Measurements from ENCODE around the gene SMG6.

SMG6 gene

DNA sequence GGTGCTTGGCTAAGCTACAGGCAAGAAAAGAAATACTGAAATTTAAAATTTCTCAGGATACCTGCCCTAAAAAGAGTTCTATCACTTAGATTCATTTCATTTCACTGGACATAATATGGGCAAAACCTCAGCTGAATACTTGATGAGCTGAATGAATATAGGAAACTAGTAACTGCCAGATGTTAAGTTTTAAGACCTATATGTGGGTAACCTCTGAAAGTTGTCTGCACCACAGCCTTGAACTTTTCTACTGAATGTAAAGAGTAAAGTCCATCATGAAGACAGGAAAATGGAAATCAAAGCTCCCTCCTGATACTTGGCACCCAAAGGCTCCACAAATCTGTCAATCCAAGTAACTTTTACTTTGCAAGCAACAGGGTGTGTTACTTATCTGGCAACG is 197.9 kb downstream of the SMG6 start:
- no peaks in the 10 kb centered on the region for H3K9me3 Mint-ChIP-seq
- H3K4me1 Mint-ChIP-seq: peaks cover 26% of the 10 kb centered on the region
- peaks cover 4% of the 10 kb centered on the region for H3K27me3 Mint-ChIP-seq (ENCODE audit: low read depth, poor library complexity)
- TF ChIP-seq, protein P1, sequence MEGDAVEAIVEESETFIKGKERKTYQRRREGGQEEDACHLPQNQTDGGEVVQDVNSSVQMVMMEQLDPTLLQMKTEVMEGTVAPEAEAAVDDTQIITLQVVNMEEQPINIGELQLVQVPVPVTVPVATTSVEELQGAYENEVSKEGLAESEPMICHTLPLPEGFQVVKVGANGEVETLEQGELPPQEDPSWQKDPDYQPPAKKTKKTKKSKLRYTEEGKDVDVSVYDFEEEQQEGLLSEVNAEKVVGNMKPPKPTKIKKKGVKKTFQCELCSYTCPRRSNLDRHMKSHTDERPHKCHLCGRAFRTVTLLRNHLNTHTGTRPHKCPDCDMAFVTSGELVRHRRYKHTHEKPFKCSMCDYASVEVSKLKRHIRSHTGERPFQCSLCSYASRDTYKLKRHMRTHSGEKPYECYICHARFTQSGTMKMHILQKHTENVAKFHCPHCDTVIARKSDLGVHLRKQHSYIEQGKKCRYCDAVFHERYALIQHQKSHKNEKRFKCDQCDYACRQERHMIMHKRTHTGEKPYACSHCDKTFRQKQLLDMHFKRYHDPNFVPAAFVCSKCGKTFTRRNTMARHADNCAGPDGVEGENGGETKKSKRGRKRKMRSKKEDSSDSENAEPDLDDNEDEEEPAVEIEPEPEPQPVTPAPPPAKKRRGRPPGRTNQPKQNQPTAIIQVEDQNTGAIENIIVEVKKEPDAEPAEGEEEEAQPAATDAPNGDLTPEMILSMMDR (IDR thresholded peaks at IDR 0.05): no peak
- no peak for DNase-seq
- no peak overlapping the region for H3K4me3 Mint-ChIP-seq
- peaks cover 11% of the 10 kb centered on the region for H3K36me3 Mint-ChIP-seq (ENCODE audit: low read depth)
- no peak overlapping the region for H3K27ac Mint-ChIP-seq

DNA sequence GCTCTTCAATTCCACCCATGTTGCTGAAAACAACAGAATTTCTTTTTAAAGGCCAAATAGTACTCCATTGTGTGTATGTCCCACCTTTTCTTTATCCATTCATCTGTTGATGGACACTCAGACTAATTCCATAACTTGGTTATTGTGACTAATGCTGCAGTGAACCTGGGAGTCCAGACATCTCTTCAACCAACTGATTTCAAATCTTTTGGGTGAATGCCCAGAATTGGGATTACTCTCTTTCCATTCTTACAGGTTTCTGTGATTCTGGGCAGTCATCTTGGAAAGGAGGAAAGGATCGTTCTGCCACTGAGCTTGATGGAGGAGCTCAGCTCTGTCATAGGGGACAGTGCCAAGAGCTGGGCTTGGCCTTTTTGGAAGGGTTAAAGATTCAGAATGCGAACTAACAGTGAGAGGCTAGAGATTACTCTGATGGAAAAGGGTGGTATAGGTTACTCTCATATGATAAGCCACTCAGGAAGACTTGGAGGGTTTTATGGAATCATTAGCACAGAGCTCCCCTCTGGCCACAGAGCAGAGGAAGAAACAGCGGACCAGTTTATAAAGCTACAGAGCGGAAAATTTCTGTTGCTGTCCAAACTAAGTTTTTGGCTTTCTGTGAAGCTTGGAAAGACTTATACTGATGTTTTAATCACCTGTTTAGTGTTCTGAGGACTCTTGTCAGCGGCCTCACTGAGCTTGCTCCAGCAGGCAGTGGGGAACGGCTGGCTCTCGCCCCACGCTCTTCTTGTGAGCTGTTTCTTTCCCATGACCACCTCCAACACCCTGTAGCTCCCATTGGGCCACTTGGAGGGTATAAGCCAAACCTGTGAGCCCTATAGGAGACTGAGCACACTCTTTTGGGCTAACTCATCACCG is 200.4 kb downstream of the SMG6 start:
- H3K27me3 Mint-ChIP-seq (ENCODE audit: low read depth, poor library complexity): peaks cover 4% of the 10 kb centered on the region
- peaks cover 16% of the 10 kb centered on the region for H3K36me3 Mint-ChIP-seq (ENCODE audit: low read depth)
- H3K9me3 Mint-ChIP-seq: no peaks in the 10 kb centered on the region
- H3K4me1 Mint-ChIP-seq: peaks cover 20% of the 10 kb centered on the region
- TF ChIP-seq, protein P1 (IDR thresholded peaks at IDR 0.05): no peak
- H3K27ac Mint-ChIP-seq: no peak overlapping the region
- no peak for DNase-seq
- no peak overlapping the region for H3K4me3 Mint-ChIP-seq

DNA sequence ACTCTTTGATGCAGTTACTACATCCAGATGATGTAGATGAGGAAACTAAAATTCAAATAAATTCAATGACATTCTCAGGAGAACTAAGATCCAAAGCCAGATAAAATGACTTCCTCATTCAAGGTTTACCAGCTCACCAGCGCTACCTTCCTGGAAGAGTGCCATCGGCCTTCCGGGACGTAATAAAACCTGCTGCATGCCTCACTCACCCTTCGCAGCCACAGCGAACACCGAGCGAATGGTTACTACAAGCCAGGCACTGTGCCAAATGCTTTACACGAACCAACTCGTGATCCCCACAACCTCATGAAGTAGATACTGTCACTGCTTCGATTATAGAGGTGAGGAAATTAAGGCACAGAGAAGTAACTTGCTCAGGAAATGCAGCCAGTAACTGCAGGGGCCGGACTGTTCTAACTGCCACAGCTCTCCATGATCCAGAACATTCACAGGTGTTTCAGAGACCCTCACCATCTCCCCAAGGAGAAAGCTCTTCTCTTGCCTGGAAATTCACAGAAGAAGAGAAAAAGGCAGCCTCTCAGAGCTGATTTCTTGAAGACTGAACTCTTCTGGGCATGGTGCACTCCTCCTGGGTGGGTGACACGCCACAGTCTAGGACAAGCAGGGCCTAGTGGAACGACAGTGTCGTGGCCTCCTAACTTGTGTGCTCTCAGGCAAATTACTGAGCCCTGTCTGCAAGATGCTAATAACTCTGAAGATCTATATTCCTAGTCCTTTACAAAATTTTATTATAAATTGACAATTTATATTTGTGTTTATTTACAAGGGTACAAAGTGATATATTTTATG is 201.9 kb downstream of the SMG6 start:
- Mint-ChIP-seq H3K9me3 (no peaks in the 10 kb centered on the region), H3K27ac (no peak overlapping the region), H3K4me3 (no peak overlapping the region), H3K4me1 (peaks cover 9% of the 10 kb centered on the region), H3K36me3 (ENCODE audit: low read depth) (peaks cover 22% of the 10 kb centered on the region), H3K27me3 (ENCODE audit: low read depth, poor library complexity) (no peaks in the 10 kb centered on the region)
- no peak for DNase-seq
- TF ChIP-seq, protein P1 (IDR thresholded peaks at IDR 0.05): no peak

DNA sequence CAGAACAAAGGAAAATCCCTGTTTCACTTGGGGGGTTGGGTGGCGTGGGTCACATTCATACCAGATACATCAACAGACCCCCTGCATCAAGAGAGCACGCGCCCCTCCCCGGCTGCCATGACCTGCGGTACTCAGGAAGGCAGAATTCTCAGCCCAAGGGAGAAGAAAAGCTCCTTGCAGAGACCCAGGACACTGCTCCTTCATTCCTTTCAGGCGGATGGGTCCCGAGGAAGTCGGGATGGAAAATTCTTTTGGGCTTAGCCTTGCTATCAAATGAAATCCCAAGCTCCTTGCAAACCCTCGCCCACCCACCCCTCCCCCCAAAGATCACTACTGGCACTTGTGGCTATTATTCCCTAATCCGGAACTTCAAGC is 208.1 kb downstream of the SMG6 start:
- Mint-ChIP-seq H3K27ac (peak overlapping the region; percentile 69), H3K36me3 (ENCODE audit: low read depth) (peaks cover 28% of the 10 kb centered on the region), H3K4me1 (peaks cover 19% of the 10 kb centered on the region), H3K4me3 (no peak overlapping the region), H3K27me3 (ENCODE audit: low read depth, poor library complexity) (peaks cover 3% of the 10 kb centered on the region), H3K9me3 (no peaks in the 10 kb centered on the region)
- TF ChIP-seq, protein P1 (IDR thresholded peaks at IDR 0.05): no peak
- no peak for DNase-seq

DNA sequence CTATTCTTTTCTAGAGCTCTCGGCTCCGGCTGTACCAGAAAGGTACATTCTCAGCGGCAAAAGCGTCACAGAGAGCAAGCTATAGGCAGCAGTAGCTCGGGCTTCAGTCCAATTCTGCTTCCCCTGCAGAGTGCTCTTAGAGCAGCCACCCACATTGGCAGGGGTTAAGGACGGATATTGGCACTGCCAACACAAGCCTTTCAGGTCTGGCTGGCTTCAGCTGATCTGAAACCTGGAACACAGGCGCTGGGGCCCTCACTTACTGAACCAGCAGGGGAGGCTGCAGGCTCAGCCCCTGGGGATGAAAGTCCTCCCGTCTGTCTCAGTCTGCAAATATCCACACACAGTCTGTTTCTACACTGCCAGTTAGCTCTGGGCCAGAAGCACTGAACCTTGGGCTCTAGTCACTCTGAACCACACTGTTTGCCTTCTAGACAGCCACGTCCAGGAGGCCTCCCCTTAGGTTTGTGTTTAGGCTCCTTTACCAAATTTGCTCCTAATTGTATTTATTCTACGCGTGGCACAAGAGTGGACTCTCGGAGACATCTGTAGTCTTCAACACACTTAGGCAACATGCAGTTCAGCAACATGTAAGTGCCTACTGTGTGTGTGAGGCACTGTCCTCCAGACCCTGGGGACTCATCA is 208.6 kb downstream of the SMG6 start:
- no peaks in the 10 kb centered on the region for H3K9me3 Mint-ChIP-seq
- TF ChIP-seq, protein P1 (IDR thresholded peaks at IDR 0.05): no peak
- H3K4me1 Mint-ChIP-seq: peaks cover 24% of the 10 kb centered on the region
- peaks cover 3% of the 10 kb centered on the region for H3K27me3 Mint-ChIP-seq (ENCODE audit: low read depth, poor library complexity)
- no peak for DNase-seq
- no peak overlapping the region for H3K4me3 Mint-ChIP-seq
- H3K36me3 Mint-ChIP-seq (ENCODE audit: low read depth): peaks cover 28% of the 10 kb centered on the region
- peak overlapping the region; percentile 33 for H3K27ac Mint-ChIP-seq

Data from nephron progenitor cell (in vitro differentiated cells).